ENCODE results near the gene PATZ1. TPM values are rescaled to one million over a fixed set of nuclear protein-coding genes. Genes with fewer than 3 reads are reported as not detected.

Gene PATZ1
- polyA plus RNA-seq, 1 of the 3 experiments (the other 2 are of a cell fraction): 21.8 TPM

GRCh38 chr22:31378123-31378522 is 32.0 kb upstream of the PATZ1 start (continued):
- TF ChIP-seq CTCF (IDR thresholded peaks at IDR 0.05) (no peak), SIN3A (IDR thresholded peaks at IDR 0.05; ENCODE audit: borderline replicate concordance, low read depth, low read length) (no peak), POLR2AphosphoS5 (IDR thresholded peaks at IDR 0.05; ENCODE audit: low read depth, low read length) (no peak), CHD2 (IDR thresholded peaks at IDR 0.05; ENCODE audit: low read length, partially characterized antibody) (no peak), MXI1 (IDR thresholded peaks at IDR 0.05; ENCODE audit: low read depth, low read length) (no peak), RFX5 (IDR thresholded peaks at IDR 0.05; ENCODE audit: low read length) (no peak)

- Histone ChIP-seq H3K4me3 (ENCODE audit: low read depth in 2 of 2, low read length in 1 of 2) (no peak overlapping the region), H3K9me2 (no peaks in the 10 kb centered on the region), H3K4me2 (no peak overlapping the region), H3K36me3 (replicated peaks in 1 of 2; ENCODE audit: control insufficient read depth in 1 of 2, insufficient read depth in 2 of 2, low read length in 1 of 2) (no peaks in the 10 kb centered on the region), H3K9ac (no peak overlapping the region), H3F3A (replicated peaks; ENCODE audit: insufficient read depth) (no peaks in the 10 kb centered on the region), H3K9me3 (no peaks in the 10 kb centered on the region), H3K27ac (ENCODE audit: low read depth in 2 of 2, low read length in 1 of 2) (no peak overlapping the region), H3K27me3 (ENCODE audit: insufficient read depth) (no peaks in the 10 kb centered on the region), H4K20me1 (ENCODE audit: insufficient read depth) (no peaks in the 10 kb centered on the region), H3K79me2 (ENCODE audit: insufficient read depth) (no peaks in the 10 kb centered on the region), H2AFZ (ENCODE audit: low read depth) (no peak overlapping the region), H3K4me1 (ENCODE audit: control insufficient read depth in 1 of 2, insufficient read depth in 2 of 2, low read depth in 1 of 2, low read length in 1 of 2) (no peaks in the 10 kb centered on the region)
- CTCF ChIA-PET: interaction anchor here (0.7 kb wide), 1 partner anchor 182 kb away, joined by 3 read pairs; no protein-coding TSS in a partner anchor
- 82% methylated on average over 3 of the region's 3 CpGs for WGBS (ENCODE audit: low lambda C conversion rate)
- POLR2A ChIA-PET: interaction anchor here (0.6 kb wide), 1 partner anchor 31 kb away, joined by 3 read pairs; no protein-coding TSS in a partner anchor
- DNase-seq: no peak
- TF ChIP-seq GABPA (IDR thresholded peaks at IDR 0.05; ENCODE audit: low read depth) (no peak), USF2 (IDR thresholded peaks at IDR 0.05; ENCODE audit: borderline replicate concordance, low read depth, low read length) (no peak), POLR2AphosphoS5 (IDR thresholded peaks at IDR 0.05; ENCODE audit: low read depth, low read length) (no peak), JUND (IDR thresholded peaks at IDR 0.05) (no peak), RAD21 (IDR thresholded peaks at IDR 0.05; ENCODE audit: low read length) (no peak), SIN3A (IDR thresholded peaks at IDR 0.05; ENCODE audit: borderline replicate concordance, low read depth, low read length) (no peak)
These were observed 31.5 kb upstream of the PATZ1 start for GRCh38 chr22:31377612-31378011.

- Histone ChIP-seq H3K79me2 (ENCODE audit: insufficient read depth) (no peaks in the 10 kb centered on the region), H3K27ac (ENCODE audit: low read depth in 2 of 2, low read length in 1 of 2) (no peak overlapping the region), H3K9ac (no peak overlapping the region), H3K4me3 (ENCODE audit: low read depth in 2 of 2, low read length in 1 of 2) (no peak overlapping the region), H4K20me1 (ENCODE audit: insufficient read depth) (no peaks in the 10 kb centered on the region), H3K4me1 (ENCODE audit: control insufficient read depth in 1 of 2, insufficient read depth in 2 of 2, low read depth in 1 of 2, low read length in 1 of 2) (no peaks in the 10 kb centered on the region), H3K36me3 (replicated peaks in 1 of 2; ENCODE audit: control insufficient read depth in 1 of 2, insufficient read depth in 2 of 2, low read length in 1 of 2) (no peaks in the 10 kb centered on the region), H3K4me2 (no peak overlapping the region), H3K27me3 (ENCODE audit: insufficient read depth) (no peaks in the 10 kb centered on the region), H3K9me3 (no peaks in the 10 kb centered on the region), H3K9me2 (no peaks in the 10 kb centered on the region), H3F3A (replicated peaks; ENCODE audit: insufficient read depth) (no peaks in the 10 kb centered on the region), H2AFZ (ENCODE audit: low read depth) (no peak overlapping the region)
- POLR2A ChIA-PET: interaction anchor here (1.4 kb wide), 1 partner anchor 21 kb away, joined by 3 read pairs; the partner anchor contains the start of gene PATZ1
- CTCF ChIA-PET: interaction anchor here (1.1 to 1.2 kb wide), 2 partner anchors 9 to 17 kb away, joined by 3 read pairs; no protein-coding TSS in a partner anchor
- DNase-seq: no peak
- TF ChIP-seq POLR2AphosphoS5 (IDR thresholded peaks at IDR 0.05; ENCODE audit: low read depth, low read length) (no peak), TAF1 (IDR thresholded peaks at IDR 0.05; ENCODE audit: borderline replicate concordance, low read depth, low read length) (no peak), PBX3 (IDR thresholded peaks at IDR 0.05) (no peak), MXI1 (IDR thresholded peaks at IDR 0.05; ENCODE audit: low read depth, low read length) (no peak), USF1 (IDR thresholded peaks at IDR 0.05; ENCODE audit: borderline replicate concordance, low read depth) (no peak), RFX5 (IDR thresholded peaks at IDR 0.05; ENCODE audit: low read length) (no peak), USF2 (IDR thresholded peaks at IDR 0.05; ENCODE audit: borderline replicate concordance, low read depth, low read length) (no peak), MAX (IDR thresholded peaks at IDR 0.05; ENCODE audit: low read depth) (no peak), GATA2 (CRISPR knock-in tag; IDR thresholded peaks at IDR 0.05) (no peak), MEF2A (IDR thresholded peaks at IDR 0.05; ENCODE audit: borderline replicate concordance, low read depth) (no peak), SMC3 (IDR thresholded peaks at IDR 0.05; ENCODE audit: low read depth, low read length) (no peak), FOXM1 (IDR thresholded peaks at IDR 0.05; ENCODE audit: low read depth) (no peak), NRF1 (IDR thresholded peaks at IDR 0.05; ENCODE audit: low read depth, low read length) (no peak), TCF12 (IDR thresholded peaks at IDR 0.05) (no peak)
- 69% methylated on average over 3 of the region's 3 CpGs for WGBS (ENCODE audit: low lambda C conversion rate)
These were observed 21.3 kb upstream of the PATZ1 start for GRCh38 chr22:31367426-31367825.

Measured in SK-N-SH (cell line).